HG03457 (cell line): Measurements from ENCODE around the gene STK39.

Experiments used
- ATAC-seq: cut with Tn5 transposase; IDR thresholded peaks from one replicate; pipeline ENCODE4 v1.9.1; 2021; ENCODE audit warnings: moderate number of reproducible peaks; ENCODE audit not compliant: unreplicated experiment

STK39 gene

GRCh38 chr2:168165985-168166901 is 81.2 kb downstream of the STK39 start:
- no peak for ATAC-seq

- no peak for ATAC-seq
Observed at GRCh38 chr2:168165397-168165796, 82.0 kb downstream of the STK39 start.

GRCh38 chr2:168160897-168161296 is 86.5 kb downstream of the STK39 start:
- ATAC-seq, result no peak

- ATAC-seq, result no peak
Observed at GRCh38 chr2:168159754-168160585, 87.4 kb downstream of the STK39 start.

GRCh38 chr2:168158586-168158985 is 88.8 kb downstream of the STK39 start:
- no peak for ATAC-seq

- no peak for ATAC-seq
Observed at GRCh38 chr2:168157926-168158325, 89.5 kb downstream of the STK39 start.

- ATAC-seq, result no peak
Observed at GRCh38 chr2:168157070-168157469, 90.3 kb downstream of the STK39 start.

- no peak for ATAC-seq
Observed at GRCh38 chr2:168156661-168157060, 90.7 kb downstream of the STK39 start.

GRCh38 chr2:168155680-168156079 is 91.7 kb downstream of the STK39 start:
- no peak for ATAC-seq

GRCh38 chr2:168155046-168155445 is 92.3 kb downstream of the STK39 start:
- ATAC-seq, result no peak

GRCh38 chr2:168152902-168153530 is 94.4 kb downstream of the STK39 start:
- no peak for ATAC-seq

- ATAC-seq, result no peak
Observed at GRCh38 chr2:168149986-168150385, 97.4 kb downstream of the STK39 start.

GRCh38 chr2:168149150-168149974 is 98.0 kb downstream of the STK39 start:
- ATAC-seq, result no peak

GRCh38 chr2:168147830-168148794 is 99.3 kb downstream of the STK39 start:
- no peak for ATAC-seq

GRCh38 chr2:168146892-168147810 is 100.2 kb downstream of the STK39 start:
- no peak for ATAC-seq

- ATAC-seq, result no peak
Observed at GRCh38 chr2:168145426-168146310, 101.7 kb downstream of the STK39 start.

- no peak for ATAC-seq
Observed at GRCh38 chr2:168145011-168145410, 102.4 kb downstream of the STK39 start.
